Measurements from ENCODE around the gene NECTIN2.
"Not testable (repeated sequence)": the region's sequence is repeated elsewhere in the genome, so short reads cannot be mapped to it uniquely, and the experiment has no call there.

NECTIN2 gene

DNA sequence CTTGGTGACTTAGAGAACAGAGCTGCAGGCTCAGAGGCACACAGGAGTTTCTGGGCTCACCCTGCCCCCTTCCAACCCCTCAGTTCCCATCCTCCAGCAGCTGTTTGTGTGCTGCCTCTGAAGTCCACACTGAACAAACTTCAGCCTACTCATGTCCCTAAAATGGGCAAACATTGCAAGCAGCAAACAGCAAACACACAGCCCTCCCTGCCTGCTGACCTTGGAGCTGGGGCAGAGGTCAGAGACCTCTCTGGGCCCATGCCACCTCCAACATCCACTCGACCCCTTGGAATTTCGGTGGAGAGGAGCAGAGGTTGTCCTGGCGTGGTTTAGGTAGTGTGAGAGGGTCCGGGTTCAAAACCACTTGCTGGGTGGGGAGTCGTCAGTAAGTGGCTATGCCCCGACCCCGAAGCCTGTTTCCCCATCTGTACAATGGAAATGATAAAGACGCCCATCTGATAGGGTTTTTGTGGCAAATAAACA is 78.2 kb downstream of the NECTIN2 start:
- H3K4ac ChIP-seq (ENCODE audit: low read depth in 1 of 2, low read length in 2 of 2), result peak overlapping the region in 1 of 2 experiments; percentile 80
- peak overlapping the region; percentile 45 for H4K8ac ChIP-seq (ENCODE audit: low read length)
- peaks cover 7% of the 10 kb centered on the region for H3K4me1 ChIP-seq (ENCODE audit: control insufficient read depth, insufficient read depth, low read depth, low read length)
- H4K91ac ChIP-seq (ENCODE audit: low read length), result peak overlapping the region; percentile 52
- H3K27me3 ChIP-seq (ENCODE audit: control insufficient read depth in 1 of 2, insufficient read depth in 1 of 2, low read length in 2 of 2), result no peaks in the 10 kb centered on the region
- H3K79me1 ChIP-seq (replicated peaks; ENCODE audit: low read length, poor library complexity, severe bottlenecking), result no peaks in the 10 kb centered on the region
- H2BK5ac ChIP-seq (ENCODE audit: low read depth, low read length, poor library complexity, severe bottlenecking), result no peak overlapping the region
- no peaks in the 10 kb centered on the region for H3K9me3 ChIP-seq (ENCODE audit: control insufficient read depth, low read length)
- H2BK12ac ChIP-seq (ENCODE audit: low read length in 2 of 2), result peak overlapping the region; percentile 49 to 59
- H2AFZ ChIP-seq (ENCODE audit: low read depth, low read length), result no peak overlapping the region
- no peaks in the 10 kb centered on the region for H3K36me3 ChIP-seq (ENCODE audit: control insufficient read depth in 1 of 2, insufficient read depth in 2 of 2, low read depth in 1 of 2, low read length in 2 of 2)
- no peak overlapping the region for H3K14ac ChIP-seq (ENCODE audit: low read length in 2 of 2)
- DNase-seq, result no peak
- H2BK15ac ChIP-seq (ENCODE audit: low read depth, poor library complexity, severe bottlenecking), result peak overlapping the region; percentile 26
- H3K4me2 ChIP-seq (ENCODE audit: low read length, poor library complexity, severe bottlenecking), result no peak overlapping the region
- WGBS, result 90% methylated on average over 7 of the region's 8 CpGs
- no peak overlapping the region for H3K27ac ChIP-seq (ENCODE audit: low read length, poor library complexity, severe bottlenecking)
- H3K23ac ChIP-seq (ENCODE audit: low read length in 2 of 2), result no peak overlapping the region
- H3K18ac ChIP-seq (ENCODE audit: low read depth in 1 of 2, low read length in 2 of 2), result peak overlapping the region in 1 of 2 experiments; percentile 34
- no peak overlapping the region for H3K4me3 ChIP-seq (ENCODE audit: insufficient read depth in 1 of 2, low read depth in 1 of 2, low read length in 2 of 2)
- H2AK5ac ChIP-seq (ENCODE audit: low read length, severe bottlenecking), result no peak overlapping the region
- H2BK120ac ChIP-seq (ENCODE audit: low read depth, low read length), result no peak overlapping the region
- peak overlapping the region; percentile 39 for H3K9ac ChIP-seq (ENCODE audit: low read length)

DNA sequence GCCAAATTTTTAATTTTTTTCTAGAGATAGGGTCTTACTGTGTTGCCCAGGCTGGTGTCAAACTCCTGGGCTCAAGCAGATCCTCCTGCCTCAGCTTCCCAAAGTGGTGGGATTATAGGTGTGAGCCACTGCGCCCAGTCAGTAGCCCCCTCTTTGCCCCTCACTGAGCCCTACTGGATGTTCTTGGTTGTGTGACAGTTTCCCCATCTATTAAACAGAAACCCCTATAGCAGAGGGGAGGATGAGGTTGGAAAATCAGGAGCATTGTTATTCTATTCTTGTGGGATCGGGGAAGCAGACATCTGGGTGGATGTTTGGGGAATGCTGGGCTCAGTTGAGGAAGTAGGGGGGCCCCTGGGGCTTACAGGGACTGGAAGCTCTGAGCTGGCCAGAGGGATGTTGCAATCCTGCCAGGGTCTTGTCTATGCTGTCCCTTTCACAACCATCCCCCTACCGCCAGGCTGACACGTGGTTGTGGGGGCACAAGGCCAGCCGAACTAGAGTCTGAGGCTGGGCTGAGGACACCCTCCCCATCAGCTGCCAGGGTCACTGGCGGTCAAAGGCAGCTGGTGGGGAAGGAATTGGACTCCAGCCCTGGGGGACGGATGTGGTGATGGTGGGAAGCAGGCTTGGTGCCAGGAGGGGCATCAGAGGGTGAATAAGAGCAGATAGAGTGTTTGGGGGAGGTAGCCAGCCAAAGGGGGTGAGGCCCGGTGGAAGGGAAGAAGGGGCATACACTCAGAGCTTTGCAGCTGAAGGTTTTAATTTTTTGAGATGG is 79.2 kb downstream of the NECTIN2 start:
- Histone ChIP-seq H3K14ac (ENCODE audit: low read length in 2 of 2) (no peak overlapping the region), H2AFZ (ENCODE audit: low read depth, low read length) (no peak overlapping the region), H4K8ac (ENCODE audit: low read length) (peak overlapping the region; percentile 49), H2BK120ac (ENCODE audit: low read depth, low read length) (peak overlapping the region; percentile 15), H3K9ac (ENCODE audit: low read length) (peak overlapping the region; percentile 34), H3K4ac (ENCODE audit: low read depth in 1 of 2, low read length in 2 of 2) (peak overlapping the region in 1 of 2 experiments; percentile 66), H2BK12ac (ENCODE audit: low read length in 2 of 2) (peak overlapping the region; percentile 27 to 77), H2BK5ac (ENCODE audit: low read depth, low read length, poor library complexity, severe bottlenecking) (no peak overlapping the region), H3K79me1 (replicated peaks; ENCODE audit: low read length, poor library complexity, severe bottlenecking) (no peaks in the 10 kb centered on the region), H2AK5ac (ENCODE audit: low read length, severe bottlenecking) (no peak overlapping the region), H3K4me1 (ENCODE audit: control insufficient read depth, insufficient read depth, low read depth, low read length) (peaks cover 7% of the 10 kb centered on the region), H3K36me3 (ENCODE audit: control insufficient read depth in 1 of 2, insufficient read depth in 2 of 2, low read depth in 1 of 2, low read length in 2 of 2) (no peaks in the 10 kb centered on the region), H3K27ac (ENCODE audit: low read length, poor library complexity, severe bottlenecking) (no peak overlapping the region), H3K27me3 (ENCODE audit: control insufficient read depth in 1 of 2, insufficient read depth in 1 of 2, low read length in 2 of 2) (no peaks in the 10 kb centered on the region), H3K9me3 (ENCODE audit: control insufficient read depth, low read length) (no peaks in the 10 kb centered on the region), H3K18ac (ENCODE audit: low read depth in 1 of 2, low read length in 2 of 2) (peak overlapping the region in 1 of 2 experiments; percentile 59), H4K91ac (ENCODE audit: low read length) (peak overlapping the region; percentile 90), H2BK15ac (ENCODE audit: low read depth, poor library complexity, severe bottlenecking) (peak overlapping the region; percentile 3), H3K4me2 (ENCODE audit: low read length, poor library complexity, severe bottlenecking) (no peak overlapping the region), H3K4me3 (ENCODE audit: insufficient read depth in 1 of 2, low read depth in 1 of 2, low read length in 2 of 2) (no peak overlapping the region), H3K23ac (ENCODE audit: low read length in 2 of 2) (no peak overlapping the region)
- 71% methylated on average over 8 of the region's 8 CpGs for WGBS
- peak; percentile 81 for DNase-seq

DNA sequence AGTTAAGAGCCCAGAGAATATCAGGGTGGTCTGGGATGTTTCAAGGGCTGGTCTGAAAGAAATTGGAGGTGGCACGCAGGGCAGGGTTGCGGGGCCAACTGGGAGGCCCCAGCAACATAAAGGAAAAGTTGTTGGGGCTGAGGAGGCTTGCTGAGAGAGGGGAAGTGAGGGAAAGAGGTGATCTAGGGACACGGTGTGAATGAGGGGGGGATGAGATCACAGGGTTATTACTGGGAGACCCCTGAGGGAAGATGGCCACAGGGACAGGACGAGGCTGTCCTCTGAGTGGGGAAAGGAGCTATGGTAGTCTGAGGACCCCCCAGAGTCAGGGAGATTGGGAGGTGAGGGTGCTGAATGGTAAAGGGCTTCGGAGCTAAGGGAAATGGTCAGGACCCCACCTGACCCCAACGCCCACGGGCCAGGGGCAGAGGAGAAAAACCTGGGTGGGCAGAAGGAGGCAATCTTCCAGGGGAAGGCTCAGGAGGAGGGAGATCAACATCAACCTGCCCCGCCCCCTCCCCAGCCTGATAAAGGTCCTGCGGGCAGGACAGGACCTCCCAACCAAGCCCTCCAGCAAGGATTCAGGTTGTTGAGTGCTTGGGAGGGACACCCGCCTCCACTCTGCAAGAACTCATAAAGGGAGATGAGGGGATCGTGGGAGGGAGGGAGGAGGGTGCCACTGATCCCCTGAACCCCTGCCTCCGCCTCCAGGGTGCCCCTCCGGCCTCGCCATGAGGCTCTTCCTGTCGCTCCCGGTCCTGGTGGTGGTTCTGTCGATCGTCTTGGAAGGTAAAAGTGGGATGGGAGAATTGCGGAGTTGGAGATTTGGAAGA is 80.4 kb downstream of the NECTIN2 start:
- WGBS, result 72% methylated on average over 14 of the region's 19 CpGs
- H3K27me3 ChIP-seq (ENCODE audit: control insufficient read depth in 1 of 2, insufficient read depth in 1 of 2, low read length in 2 of 2); DNase-seq; H3K18ac ChIP-seq (ENCODE audit: low read depth in 1 of 2, low read length in 2 of 2); H2BK120ac ChIP-seq (ENCODE audit: low read depth, low read length); H3K36me3 ChIP-seq (ENCODE audit: control insufficient read depth in 1 of 2, insufficient read depth in 2 of 2, low read depth in 1 of 2, low read length in 2 of 2); H3K4me1 ChIP-seq (ENCODE audit: control insufficient read depth, insufficient read depth, low read depth, low read length); H2BK15ac ChIP-seq (ENCODE audit: low read depth, poor library complexity, severe bottlenecking); H3K9me3 ChIP-seq (ENCODE audit: control insufficient read depth, low read length); H3K23ac ChIP-seq (ENCODE audit: low read length in 2 of 2); H3K27ac ChIP-seq (ENCODE audit: low read length, poor library complexity, severe bottlenecking); H2AK5ac ChIP-seq (ENCODE audit: low read length, severe bottlenecking); H3K79me1 ChIP-seq (replicated peaks; ENCODE audit: low read length, poor library complexity, severe bottlenecking); H2BK5ac ChIP-seq (ENCODE audit: low read depth, low read length, poor library complexity, severe bottlenecking): not testable (repeated sequence)
- Histone ChIP-seq H4K8ac (ENCODE audit: low read length) (peak overlapping the region; percentile 7), H4K91ac (ENCODE audit: low read length) (peak overlapping the region; percentile 81), H2BK12ac (ENCODE audit: low read length in 2 of 2) (peak overlapping the region; percentile 42 to 83), H3K4me3 (ENCODE audit: insufficient read depth in 1 of 2, low read depth in 1 of 2, low read length in 2 of 2) (peak overlapping the region in 1 of 2 experiments; percentile 24), H3K4me2 (ENCODE audit: low read length, poor library complexity, severe bottlenecking) (peak overlapping the region; percentile 60), H2AFZ (ENCODE audit: low read depth, low read length) (peak overlapping the region; percentile 73), H3K14ac (ENCODE audit: low read length in 2 of 2) (peak overlapping the region in 1 of 2 experiments; percentile 71), H3K9ac (ENCODE audit: low read length) (peak overlapping the region; percentile 43), H3K4ac (ENCODE audit: low read depth in 1 of 2, low read length in 2 of 2) (peak overlapping the region in 1 of 2 experiments; percentile 17)

DNA sequence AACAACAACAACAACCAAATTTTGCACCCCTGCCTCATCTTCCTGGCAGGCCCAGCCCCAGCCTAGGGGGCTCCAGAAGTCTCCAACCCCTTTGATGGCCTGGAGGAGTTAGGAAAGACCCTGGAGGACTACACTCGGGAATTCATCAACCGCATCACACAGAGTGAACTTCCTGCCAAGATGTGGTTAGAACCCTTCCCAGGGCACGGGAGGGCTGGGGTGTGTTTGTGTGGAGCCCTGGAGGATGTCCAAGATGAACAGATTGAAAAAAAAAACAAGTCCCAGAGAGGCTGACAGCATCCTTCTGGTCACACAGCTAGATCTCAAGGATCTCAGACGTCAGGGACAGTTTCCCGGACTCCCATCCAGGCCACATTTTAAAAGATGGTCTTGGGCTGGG is 81.6 kb downstream of the NECTIN2 start:
- no peak overlapping the region for H3K27ac ChIP-seq (ENCODE audit: low read length, poor library complexity, severe bottlenecking)
- 79% methylated on average over 5 of the region's 5 CpGs for WGBS

More for the DNA sequence above, 81.6 kb downstream of the NECTIN2 start:
- no peak overlapping the region for H2BK5ac ChIP-seq (ENCODE audit: low read depth, low read length, poor library complexity, severe bottlenecking)
- H3K79me1 ChIP-seq (replicated peaks; ENCODE audit: low read length, poor library complexity, severe bottlenecking), result no peaks in the 10 kb centered on the region
- no peak overlapping the region for H2AK5ac ChIP-seq (ENCODE audit: low read length, severe bottlenecking)
- no peak overlapping the region for H3K18ac ChIP-seq (ENCODE audit: low read depth in 1 of 2, low read length in 2 of 2)
- no peak overlapping the region for H3K14ac ChIP-seq (ENCODE audit: low read length in 2 of 2)
- no peak overlapping the region for H3K4me3 ChIP-seq (ENCODE audit: insufficient read depth in 1 of 2, low read depth in 1 of 2, low read length in 2 of 2)
- no peak overlapping the region for H4K91ac ChIP-seq (ENCODE audit: low read length)
- H3K4me1 ChIP-seq (ENCODE audit: control insufficient read depth, insufficient read depth, low read depth, low read length), result peaks cover 7% of the 10 kb centered on the region
- H3K4me2 ChIP-seq (ENCODE audit: low read length, poor library complexity, severe bottlenecking), result no peak overlapping the region
- H2AFZ ChIP-seq (ENCODE audit: low read depth, low read length), result no peak overlapping the region
- no peaks in the 10 kb centered on the region for H3K27me3 ChIP-seq (ENCODE audit: control insufficient read depth in 1 of 2, insufficient read depth in 1 of 2, low read length in 2 of 2)
- no peak overlapping the region for H2BK120ac ChIP-seq (ENCODE audit: low read depth, low read length)
- DNase-seq, result peak; percentile 45
- H3K9ac ChIP-seq (ENCODE audit: low read length), result no peak overlapping the region
- no peak overlapping the region for H3K23ac ChIP-seq (ENCODE audit: low read length in 2 of 2)
- H2BK15ac ChIP-seq (ENCODE audit: low read depth, poor library complexity, severe bottlenecking), result peak overlapping the region; percentile 12
- no peaks in the 10 kb centered on the region for H3K36me3 ChIP-seq (ENCODE audit: control insufficient read depth in 1 of 2, insufficient read depth in 2 of 2, low read depth in 1 of 2, low read length in 2 of 2)
- no peaks in the 10 kb centered on the region for H3K9me3 ChIP-seq (ENCODE audit: control insufficient read depth, low read length)
- H3K4ac ChIP-seq (ENCODE audit: low read depth in 1 of 2, low read length in 2 of 2), result peak overlapping the region in 1 of 2 experiments; percentile 38
- peak overlapping the region in 1 of 2 experiments; percentile 45 for H2BK12ac ChIP-seq (ENCODE audit: low read length in 2 of 2)
- H4K8ac ChIP-seq (ENCODE audit: low read length), result peak overlapping the region; percentile 78
